Caco-2 (cell line): ENCODE measurements around the gene OR1M1. TPM values are rescaled to one million over a fixed set of nuclear protein-coding genes. Genes with fewer than 3 reads are reported as not detected.

Experiments used
- BruUV-seq: library from RNA; stranded (reverse); fragments of 400-500 nt; replicated peaks from 2 replicates; lab custom pipeline; 2021; lab: Mats Ljungman, UMichigan
- CTCF ChIA-PET: fragments of 300-600 bp; sonication (Branson Sonifier 250); formaldehyde crosslinking; loops from one replicate; lab custom pipeline; 2022; ENCODE audit warnings: antibody characterized with exemption; lab: Charles Lee
- POLR2A ChIA-PET: fragments of 300-600 bp; sonication (Branson Sonifier 250); formaldehyde crosslinking; loops from one replicate; lab custom pipeline; 2022; ENCODE audit warnings: antibody characterized with exemption; lab: Charles Lee
- DNase-seq, 2 experiments: peaks; one replicate each; pipeline versions ENCODE4 v3.0.0 to v3.0.0-alpha.2; 2020 to 2022
- H3K27me3 ChIP-seq: replicated peaks from 2 replicates; pipeline ENCODE4 v1.6.0; 2011; ENCODE audit warnings: low read length; ENCODE audit not compliant: control insufficient read depth, insufficient read depth
- H3K36me3 ChIP-seq: 2 replicates; pipeline ENCODE4 v1.5.1; 2011; ENCODE audit warnings: low read length; ENCODE audit not compliant: control insufficient read depth, insufficient read depth
- H3K4me1 ChIP-seq: fragments of 250-450 bp; sonication (Bioruptor Pico); 2 replicates; pipeline ENCODE4 v1.5.1; 2020; ENCODE audit warnings: mild to moderate bottlenecking
- H3K4me3 ChIP-seq: 2 replicates; pipeline ENCODE4 v1.5.1; 2011; ENCODE audit warnings: low read depth, mild to moderate bottlenecking, control low read depth, low read length
- H3K9me3 ChIP-seq: fragments of 250-450 bp; sonication (Bioruptor Pico); 2 replicates; pipeline ENCODE4 v1.5.1; 2020; ENCODE audit warnings: mild to moderate bottlenecking, moderate library complexity
- H3K27ac Mint-ChIP-seq: one replicate; pipeline ENCODE4 v1.8.0; 2022; ENCODE audit warnings: mixed read lengths; ENCODE audit not compliant: unreplicated experiment
- H3K27me3 Mint-ChIP-seq: one replicate; pipeline ENCODE4 v1.8.0; 2022; ENCODE audit warnings: mixed read lengths; ENCODE audit not compliant: insufficient read depth, unreplicated experiment
- H3K36me3 Mint-ChIP-seq: one replicate; pipeline ENCODE4 v1.8.0; 2022; ENCODE audit warnings: mild to moderate bottlenecking, mixed read lengths; ENCODE audit not compliant: insufficient read depth, unreplicated experiment
- H3K4me1 Mint-ChIP-seq: one replicate; pipeline ENCODE4 v1.8.0; 2022; ENCODE audit warnings: low read depth, mixed read lengths; ENCODE audit not compliant: unreplicated experiment
- H3K4me3 Mint-ChIP-seq: one replicate; pipeline ENCODE4 v1.8.0; 2022; ENCODE audit warnings: mild to moderate bottlenecking, moderate library complexity, mixed read lengths; ENCODE audit not compliant: unreplicated experiment
- H3K9me3 Mint-ChIP-seq: one replicate; pipeline ENCODE4 v1.8.0; 2022; ENCODE audit warnings: mixed read lengths; ENCODE audit not compliant: unreplicated experiment
- intact Hi-C: fragments of 100-400 bp; cut with micrococcal nuclease; formaldehyde crosslinking; loops from one replicate; pipeline ENCODE4 v1.10.0; 2022; ENCODE audit not compliant: unreplicated experiment
- total RNA-seq: library from RNA; stranded (reverse); gene quantifications from 2 replicates; pipeline ENCODE4 v1.2.3, GENCODE V29; 2022
- TF ChIP-seq, protein P1 (sequence below), 2 experiments: fragments of 200-600 bp in 1 of 2; IDR thresholded peaks; 1 replicate in 1 of 2; 2 replicates in 1 of 2; pipeline versions ENCODE4 v1.5.1 to v1.8.0; 2011 to 2022; ENCODE audit warnings: antibody characterized with exemption in 1 of 2, control low read depth in 1 of 2, inconsistent platforms in 1 of 2, low read depth in 1 of 2, low read length in 1 of 2, mild to moderate bottlenecking in 1 of 2, moderate library complexity in 1 of 2; ENCODE audit not compliant: insufficient read depth in 1 of 2, severe bottlenecking in 1 of 2, unreplicated experiment in 1 of 2

The OR1M1 gene
- total RNA-seq, 1 experiment from 2014 or later, result not detected

DNA sequence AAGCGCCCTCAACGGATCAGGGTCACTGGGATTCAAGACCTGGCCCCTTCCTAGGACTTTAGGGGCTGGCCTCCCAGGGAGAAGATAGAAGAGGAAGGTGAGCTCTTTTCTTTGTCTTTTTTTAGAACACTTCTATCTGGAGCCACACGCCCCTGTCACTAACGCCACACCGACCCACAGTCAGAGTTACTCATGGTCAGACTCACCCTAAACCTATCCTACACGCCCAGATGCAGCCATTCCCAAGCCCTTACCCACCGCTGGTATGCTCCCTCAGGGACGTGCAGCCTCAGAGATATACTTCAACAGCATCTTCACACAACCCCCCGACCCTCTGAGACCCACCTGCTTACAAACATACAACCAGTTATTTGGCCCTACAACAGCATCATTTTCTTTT is 46.7 kb upstream of the OR1M1 start:
- no peak for DNase-seq
- Mint-ChIP-seq H3K36me3 (no peaks in the 10 kb centered on the region), H3K4me1 (no peaks in the 10 kb centered on the region), H3K9me3 (peaks cover 11% of the 10 kb centered on the region), H3K4me3 (no peak overlapping the region), H3K27ac (no peak overlapping the region), H3K27me3 (no peaks in the 10 kb centered on the region)
- Histone ChIP-seq H3K4me3 (no peak overlapping the region), H3K9me3 (no peaks in the 10 kb centered on the region), H3K4me1 (no peaks in the 10 kb centered on the region), H3K36me3 (no peaks in the 10 kb centered on the region), H3K27me3 (no peaks in the 10 kb centered on the region)
- BruUV-seq, result no TSS peak
- ChIA-PET CTCF (no interaction called here), POLR2A (no interaction called here)
- intact Hi-C loops, result no loop called here
- TF ChIP-seq, protein P1, sequence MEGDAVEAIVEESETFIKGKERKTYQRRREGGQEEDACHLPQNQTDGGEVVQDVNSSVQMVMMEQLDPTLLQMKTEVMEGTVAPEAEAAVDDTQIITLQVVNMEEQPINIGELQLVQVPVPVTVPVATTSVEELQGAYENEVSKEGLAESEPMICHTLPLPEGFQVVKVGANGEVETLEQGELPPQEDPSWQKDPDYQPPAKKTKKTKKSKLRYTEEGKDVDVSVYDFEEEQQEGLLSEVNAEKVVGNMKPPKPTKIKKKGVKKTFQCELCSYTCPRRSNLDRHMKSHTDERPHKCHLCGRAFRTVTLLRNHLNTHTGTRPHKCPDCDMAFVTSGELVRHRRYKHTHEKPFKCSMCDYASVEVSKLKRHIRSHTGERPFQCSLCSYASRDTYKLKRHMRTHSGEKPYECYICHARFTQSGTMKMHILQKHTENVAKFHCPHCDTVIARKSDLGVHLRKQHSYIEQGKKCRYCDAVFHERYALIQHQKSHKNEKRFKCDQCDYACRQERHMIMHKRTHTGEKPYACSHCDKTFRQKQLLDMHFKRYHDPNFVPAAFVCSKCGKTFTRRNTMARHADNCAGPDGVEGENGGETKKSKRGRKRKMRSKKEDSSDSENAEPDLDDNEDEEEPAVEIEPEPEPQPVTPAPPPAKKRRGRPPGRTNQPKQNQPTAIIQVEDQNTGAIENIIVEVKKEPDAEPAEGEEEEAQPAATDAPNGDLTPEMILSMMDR (IDR thresholded peaks at IDR 0.05; ENCODE audit: insufficient read depth in 1 of 2, low read depth in 1 of 2, low read length in 1 of 2, severe bottlenecking in 1 of 2, unreplicated experiment in 1 of 2), result no peak

DNA sequence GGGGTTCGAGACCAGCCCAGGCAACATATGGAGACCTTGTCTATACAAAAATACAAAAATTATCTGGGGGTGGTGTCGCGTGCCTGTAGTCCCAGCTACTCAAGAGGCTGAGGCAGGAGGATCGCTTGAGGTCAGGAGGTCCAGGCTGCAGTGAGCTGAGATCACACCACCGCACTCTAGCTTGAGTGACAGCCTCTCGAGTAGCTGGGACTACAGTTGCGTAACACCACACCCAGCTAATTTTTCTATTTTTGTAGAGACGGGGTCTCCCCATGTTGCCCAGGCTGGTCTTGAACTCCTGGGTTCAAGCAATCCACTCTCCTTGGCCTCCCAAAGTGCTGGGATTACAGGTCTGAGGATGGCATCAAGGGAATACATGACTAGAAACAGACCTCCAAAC is 45.8 kb upstream of the OR1M1 start:
- Histone ChIP-seq H3K4me3 (no peak overlapping the region), H3K9me3 (no peaks in the 10 kb centered on the region), H3K36me3 (no peaks in the 10 kb centered on the region), H3K27me3 (no peaks in the 10 kb centered on the region), H3K4me1 (no peaks in the 10 kb centered on the region)
- ChIA-PET CTCF (no interaction called here), POLR2A (no interaction called here)
- Mint-ChIP-seq H3K9me3 (peaks cover 13% of the 10 kb centered on the region), H3K27ac (no peak overlapping the region), H3K36me3 (no peaks in the 10 kb centered on the region), H3K4me1 (no peaks in the 10 kb centered on the region), H3K27me3 (no peaks in the 10 kb centered on the region), H3K4me3 (no peak overlapping the region)
- no peak for DNase-seq
- no TSS peak for BruUV-seq
- intact Hi-C loops, result no loop called here
- TF ChIP-seq, protein P1 (IDR thresholded peaks at IDR 0.05; ENCODE audit: insufficient read depth in 1 of 2, low read depth in 1 of 2, low read length in 1 of 2, severe bottlenecking in 1 of 2, unreplicated experiment in 1 of 2), result no peak

- Histone ChIP-seq H3K4me3 (no peak overlapping the region), H3K27me3 (no peaks in the 10 kb centered on the region), H3K4me1 (no peaks in the 10 kb centered on the region), H3K9me3 (no peaks in the 10 kb centered on the region), H3K36me3 (no peaks in the 10 kb centered on the region)
- DNase-seq, result no peak
- ChIA-PET CTCF (no interaction called here), POLR2A (no interaction called here)
- no peaks in the 10 kb centered on the region for H3K4me1 Mint-ChIP-seq
- H3K27me3 Mint-ChIP-seq, result no peaks in the 10 kb centered on the region
- no TSS peak for BruUV-seq
- intact Hi-C loops, result no loop called here
- no peaks in the 10 kb centered on the region for H3K36me3 Mint-ChIP-seq
- H3K27ac Mint-ChIP-seq, result no peak overlapping the region
- H3K4me3 Mint-ChIP-seq, result no peak overlapping the region
- TF ChIP-seq, protein P1 (IDR thresholded peaks at IDR 0.05; ENCODE audit: insufficient read depth in 1 of 2, low read depth in 1 of 2, low read length in 1 of 2, severe bottlenecking in 1 of 2, unreplicated experiment in 1 of 2), result no peak
- peaks cover 19% of the 10 kb centered on the region for H3K9me3 Mint-ChIP-seq
Measured at GRCh38 chr19:9043524-9043923, 43.3 kb upstream of the OR1M1 start.
